GM18498 (cell line): Measurements from ENCODE around the gene GOLGA5.
A peak's percentile ranks its signal among the peaks of the same experiment; 100 is the strongest.
"Not testable (repeated sequence)": the region's sequence is repeated elsewhere in the genome, so short reads cannot be mapped to it uniquely, and the experiment has no call there.

Source experiments
- ATAC-seq: cut with Tn5 transposase; IDR thresholded peaks from one replicate; pipeline ENCODE4 v1.9.1; 2021; ENCODE audit warnings: mild to moderate bottlenecking, moderate library complexity; ENCODE audit not compliant: unreplicated experiment

The GOLGA5 gene

GRCh38 chr14:92793709-92794546, at the start of gene GOLGA5:
TSS of gene GOLGA5 (plus strand) at chr14:92794305. CDS start at chr14:92797438, 3,133 bp downstream.
- peak; percentile 97 for ATAC-seq

GRCh38 chr14:92747701-92748258, 46.3 kb upstream of the GOLGA5 start:
- ATAC-seq: no peak

- ATAC-seq: peak; percentile 74
These were observed 45.7 kb upstream of the GOLGA5 start, which contains the start of gene LGMN for GRCh38 chr14:92748259-92749016. TSS of gene LGMN (minus strand) at chr14:92748627. CDS start at chr14:92732786, 15,841 bp downstream.

GRCh38 chr14:92750222-92750728, 43.8 kb upstream of the GOLGA5 start:
- not testable (repeated sequence) for ATAC-seq

GRCh38 chr14:92750994-92751400, 43.1 kb upstream of the GOLGA5 start:
- peak; percentile 43 for ATAC-seq

GRCh38 chr14:92751819-92752218, 42.3 kb upstream of the GOLGA5 start:
- ATAC-seq: no peak

- ATAC-seq: no peak
These were observed 40.9 kb upstream of the GOLGA5 start for GRCh38 chr14:92753250-92753649.

GRCh38 chr14:92754966-92755365, 39.1 kb upstream of the GOLGA5 start:
- no peak for ATAC-seq

- ATAC-seq: no peak
These were observed 38.6 kb upstream of the GOLGA5 start for GRCh38 chr14:92755495-92755894.

- ATAC-seq: no peak
These were observed 37.7 kb upstream of the GOLGA5 start for GRCh38 chr14:92756446-92756845.

- no peak for ATAC-seq
These were observed 34.8 kb upstream of the GOLGA5 start for GRCh38 chr14:92759300-92759678.

GRCh38 chr14:92759679-92760523, 34.2 kb upstream of the GOLGA5 start:
- ATAC-seq: no peak

GRCh38 chr14:92760524-92760805, 33.6 kb upstream of the GOLGA5 start:
- ATAC-seq: no peak

- ATAC-seq: not testable (repeated sequence)
These were observed 30.2 kb upstream of the GOLGA5 start for GRCh38 chr14:92763666-92764631.

- ATAC-seq: peak; percentile 94
These were observed 25.9 kb upstream of the GOLGA5 start for GRCh38 chr14:92768236-92768635.

- peak; percentile 11 for ATAC-seq
These were observed 25.3 kb upstream of the GOLGA5 start for GRCh38 chr14:92768795-92769194.

GRCh38 chr14:92770484-92770883, 23.6 kb upstream of the GOLGA5 start:
- ATAC-seq: no peak

GRCh38 chr14:92774572-92774971, 19.5 kb upstream of the GOLGA5 start:
- ATAC-seq: no peak

- peak; percentile 95 for ATAC-seq
These were observed 18.8 kb upstream of the GOLGA5 start for GRCh38 chr14:92775292-92775691.
